Parathyroid adenoma (tissue), 2 donors: ENCODE measurements around the gene MEN1.

ENCODE experiments used
- H2AFZ ChIP-seq: fragments of 300-600 bp; sonication (generic); one replicate; pipeline ENCODE4 v1.7.0; 2017; ENCODE audit warnings: antibody characterized with exemption, mild to moderate bottlenecking
- H3K27ac ChIP-seq: fragments of 300-600 bp; sonication (generic); one replicate; pipeline ENCODE4 v1.7.0; 2017
- H3K27me3 ChIP-seq: fragments of 300-600 bp; sonication (generic); one replicate; pipeline ENCODE4 v1.7.0; 2017; ENCODE audit warnings: low read length; ENCODE audit not compliant: control insufficient read depth, insufficient read depth
- H3K36me3 ChIP-seq: fragments of 300-600 bp; sonication (generic); one replicate; pipeline ENCODE4 v1.7.0; 2017; ENCODE audit warnings: low read length; ENCODE audit not compliant: control insufficient read depth, insufficient read depth
- H3K4me1 ChIP-seq: fragments of 300-600 bp; sonication (generic); one replicate; pipeline ENCODE4 v1.7.0; 2017; ENCODE audit warnings: control low read depth
- H3K4me2 ChIP-seq: fragments of 300-600 bp; sonication (generic); one replicate; pipeline ENCODE4 v1.7.0; 2017; ENCODE audit warnings: low read length
- H3K4me3 ChIP-seq: fragments of 300-600 bp; sonication (generic); one replicate; pipeline ENCODE4 v1.7.0; 2017; ENCODE audit warnings: low read depth, low read length
- H3K79me2 ChIP-seq: fragments of 300-600 bp; sonication (generic); one replicate; pipeline ENCODE4 v1.7.0; 2017; ENCODE audit warnings: control low read depth
- H3K9ac ChIP-seq: fragments of 300-600 bp; sonication (generic); one replicate; pipeline ENCODE4 v1.7.0; 2017; ENCODE audit warnings: mild to moderate bottlenecking
- H3K9me3 ChIP-seq: fragments of 300-600 bp; sonication (generic); one replicate; pipeline ENCODE4 v1.7.0; 2017; ENCODE audit warnings: low read length; ENCODE audit not compliant: control insufficient read depth
- TF ChIP-seq, protein P1 (sequence below): fragments of 300-600 bp; sonication (generic); IDR thresholded peaks from one replicate; pipeline ENCODE4 v1.7.0; 2017; ENCODE audit warnings: antibody characterized with exemption, mild to moderate bottlenecking
- donor health status: primary hyperparathyroidism.

Gene MEN1

DNA sequence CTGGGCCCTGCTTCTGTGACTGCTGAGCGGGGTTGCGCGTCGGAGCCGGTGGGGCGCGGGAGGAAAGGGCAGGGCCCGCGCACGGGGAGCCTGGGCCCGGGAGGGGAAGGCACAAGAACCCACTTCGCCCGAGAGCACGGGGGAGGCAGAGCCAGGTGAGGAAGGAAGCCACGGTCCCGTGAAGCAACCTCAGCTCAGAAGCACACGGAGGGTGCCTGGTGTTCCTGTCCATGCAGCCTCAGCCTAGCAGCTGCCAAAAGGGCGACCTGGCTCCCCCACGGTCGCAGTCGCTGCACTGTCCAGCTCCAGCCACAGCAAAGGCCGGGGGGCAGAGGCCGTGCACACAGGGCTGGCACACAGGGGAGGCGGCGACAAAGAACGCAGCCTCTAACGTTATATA is 43.4 kb upstream of the MEN1 start:
- Histone ChIP-seq H3K27ac (no peak overlapping the region), H3K36me3 (no peaks in the 10 kb centered on the region), H3K4me1 (no peaks in the 10 kb centered on the region), H2AFZ (no peak overlapping the region), H3K27me3 (no peaks in the 10 kb centered on the region), H3K9me3 (no peaks in the 10 kb centered on the region), H3K9ac (no peak overlapping the region), H3K79me2 (no peaks in the 10 kb centered on the region), H3K4me3 (no peak overlapping the region), H3K4me2 (no peak overlapping the region)
- TF ChIP-seq, protein P1, sequence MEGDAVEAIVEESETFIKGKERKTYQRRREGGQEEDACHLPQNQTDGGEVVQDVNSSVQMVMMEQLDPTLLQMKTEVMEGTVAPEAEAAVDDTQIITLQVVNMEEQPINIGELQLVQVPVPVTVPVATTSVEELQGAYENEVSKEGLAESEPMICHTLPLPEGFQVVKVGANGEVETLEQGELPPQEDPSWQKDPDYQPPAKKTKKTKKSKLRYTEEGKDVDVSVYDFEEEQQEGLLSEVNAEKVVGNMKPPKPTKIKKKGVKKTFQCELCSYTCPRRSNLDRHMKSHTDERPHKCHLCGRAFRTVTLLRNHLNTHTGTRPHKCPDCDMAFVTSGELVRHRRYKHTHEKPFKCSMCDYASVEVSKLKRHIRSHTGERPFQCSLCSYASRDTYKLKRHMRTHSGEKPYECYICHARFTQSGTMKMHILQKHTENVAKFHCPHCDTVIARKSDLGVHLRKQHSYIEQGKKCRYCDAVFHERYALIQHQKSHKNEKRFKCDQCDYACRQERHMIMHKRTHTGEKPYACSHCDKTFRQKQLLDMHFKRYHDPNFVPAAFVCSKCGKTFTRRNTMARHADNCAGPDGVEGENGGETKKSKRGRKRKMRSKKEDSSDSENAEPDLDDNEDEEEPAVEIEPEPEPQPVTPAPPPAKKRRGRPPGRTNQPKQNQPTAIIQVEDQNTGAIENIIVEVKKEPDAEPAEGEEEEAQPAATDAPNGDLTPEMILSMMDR: no peak

DNA sequence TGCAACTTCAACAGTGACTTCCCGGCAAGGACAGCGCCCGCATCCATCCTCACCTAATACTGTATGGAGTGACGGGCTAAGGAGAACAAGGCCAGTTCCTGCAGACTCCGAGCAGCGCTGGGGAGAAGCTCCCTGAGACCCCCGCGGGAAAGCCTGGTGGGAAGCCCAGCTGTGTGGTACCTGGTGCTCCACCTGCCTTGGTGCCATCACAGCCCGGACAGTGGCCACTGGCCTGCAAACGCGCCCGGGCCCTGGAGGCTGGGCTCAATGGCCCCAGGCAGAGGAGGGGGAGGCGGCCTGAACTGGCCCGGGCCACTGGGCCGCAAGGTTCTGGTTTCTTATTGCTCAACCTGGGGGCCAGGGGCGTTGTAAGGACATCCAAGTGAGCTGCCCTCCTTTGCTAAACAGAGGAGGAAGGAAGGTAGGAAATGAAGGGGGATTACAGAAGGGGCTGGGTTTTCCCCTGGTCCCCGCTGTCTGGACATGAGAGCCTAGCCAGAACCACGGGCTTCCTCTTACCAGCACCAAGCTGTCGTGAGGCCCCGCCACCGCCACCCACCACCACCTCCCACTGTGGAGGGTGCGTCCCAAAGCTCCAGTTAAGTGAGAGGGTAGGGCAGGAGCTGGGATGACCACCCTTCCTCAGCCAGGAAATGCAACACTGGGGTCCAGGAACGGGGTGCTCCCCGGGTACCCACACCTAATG is 42.6 kb upstream of the MEN1 start:
- no peaks in the 10 kb centered on the region for H3K4me1 ChIP-seq
- no peaks in the 10 kb centered on the region for H3K27me3 ChIP-seq
- H2AFZ ChIP-seq: no peak overlapping the region
- TF ChIP-seq, protein P1: no peak
- no peak overlapping the region for H3K27ac ChIP-seq
- no peak overlapping the region for H3K9ac ChIP-seq
- H3K4me3 ChIP-seq: no peak overlapping the region
- no peaks in the 10 kb centered on the region for H3K36me3 ChIP-seq
- H3K9me3 ChIP-seq: no peaks in the 10 kb centered on the region
- no peak overlapping the region for H3K4me2 ChIP-seq
- no peaks in the 10 kb centered on the region for H3K79me2 ChIP-seq

DNA sequence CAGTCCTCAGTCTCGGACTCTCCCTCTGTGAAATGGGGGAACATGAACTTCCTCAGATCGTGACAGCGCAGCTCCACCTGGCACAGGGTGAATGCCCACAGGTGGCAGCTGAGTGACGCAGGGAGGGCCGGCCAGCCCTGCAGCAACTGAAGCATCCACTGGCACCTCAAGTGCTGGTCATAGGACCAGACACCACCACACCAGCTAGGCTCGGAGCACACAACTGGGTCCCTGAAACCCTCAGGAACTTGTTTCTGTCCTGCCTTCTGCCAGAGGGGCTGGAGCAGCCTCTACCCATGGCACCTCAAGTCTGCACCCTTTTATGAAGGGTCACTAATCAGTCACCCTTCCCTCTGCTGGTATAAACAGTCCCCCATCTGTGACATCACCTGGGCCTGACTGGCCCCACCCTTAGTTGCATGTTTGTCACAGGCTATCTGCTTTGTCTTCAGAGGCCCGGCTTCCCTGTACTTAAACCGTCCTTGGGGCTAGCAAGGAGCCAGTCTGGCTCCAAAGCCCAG is 41.5 kb upstream of the MEN1 start:
- Histone ChIP-seq H3K36me3 (no peaks in the 10 kb centered on the region), H3K9me3 (no peaks in the 10 kb centered on the region), H3K9ac (no peak overlapping the region), H3K4me3 (no peak overlapping the region), H3K79me2 (no peaks in the 10 kb centered on the region), H2AFZ (no peak overlapping the region), H3K4me2 (no peak overlapping the region), H3K27me3 (no peaks in the 10 kb centered on the region), H3K27ac (no peak overlapping the region), H3K4me1 (no peaks in the 10 kb centered on the region)
- TF ChIP-seq, protein P1: no peak

DNA sequence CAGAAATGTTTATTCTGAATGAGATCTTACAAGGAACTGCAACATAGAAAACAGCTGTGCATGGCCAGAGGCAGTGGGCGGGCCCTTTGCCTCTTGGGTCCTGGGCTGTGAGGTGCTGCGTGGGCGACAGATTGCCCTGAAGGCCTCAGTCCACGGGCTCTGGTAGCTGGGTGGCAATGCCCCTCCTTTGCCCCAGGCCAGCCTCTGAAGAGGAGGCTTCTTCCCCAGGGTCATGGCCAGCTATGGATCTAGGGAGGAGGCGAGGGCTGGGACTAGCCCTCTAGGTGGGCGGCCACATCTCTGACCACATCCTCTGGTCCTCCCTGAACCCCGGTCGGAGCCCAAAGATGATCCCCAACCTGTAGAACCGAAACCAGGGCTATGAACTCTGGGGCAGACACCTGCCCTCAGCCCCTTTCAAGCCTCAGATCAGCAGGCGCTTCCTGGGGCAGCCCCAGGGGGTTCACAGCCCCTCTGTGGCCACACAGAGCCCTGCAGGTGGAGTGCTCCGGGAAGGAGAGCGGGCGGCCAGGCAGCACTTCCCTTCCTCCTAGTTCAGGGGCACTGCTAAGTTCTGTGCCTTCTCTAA is 40.7 kb upstream of the MEN1 start:
- H3K79me2 ChIP-seq: no peaks in the 10 kb centered on the region
- no peak overlapping the region for H2AFZ ChIP-seq
- no peak overlapping the region for H3K4me3 ChIP-seq
- H3K4me2 ChIP-seq: no peak overlapping the region
- no peaks in the 10 kb centered on the region for H3K36me3 ChIP-seq
- H3K9me3 ChIP-seq: no peaks in the 10 kb centered on the region
- no peak overlapping the region for H3K27ac ChIP-seq
- no peaks in the 10 kb centered on the region for H3K4me1 ChIP-seq
- no peak overlapping the region for H3K9ac ChIP-seq
- TF ChIP-seq, protein P1: no peak
- H3K27me3 ChIP-seq: no peaks in the 10 kb centered on the region
